Activated CD4-positive, alpha-beta memory T cell treated with anti-CD3 and anti-CD28 coated beads for 36 hours (primary cell): ENCODE measurements around the gene FCGR3A. TPM values are rescaled to one million over a fixed set of nuclear protein-coding genes. Genes with fewer than 3 reads are reported as not detected.
"Not testable (repeated sequence)": the region's sequence is repeated elsewhere in the genome, so short reads cannot be mapped to it uniquely, and the experiment has no call there.

Experiments
- CTCF ChIA-PET: fragments of 350-600 bp; sonication (Branson Sonifier 250); formaldehyde crosslinking; loops from one replicate; lab custom pipeline; 2021; ENCODE audit warnings: antibody characterized with exemption, inconsistent platforms; lab: Charles Lee
- POLR2A ChIA-PET: fragments of 350-600 bp; sonication (Branson Sonifier 250); formaldehyde crosslinking; loops from one replicate; lab custom pipeline; 2021; ENCODE audit warnings: antibody characterized with exemption; lab: Charles Lee
- DNase-seq: peaks from one replicate; pipeline ENCODE4 v3.0.0-alpha.2; 2020
- H3K27ac Mint-ChIP-seq: one replicate; pipeline ENCODE4 v1.8.0; 2021; ENCODE audit warnings: mixed read lengths
- H3K27me3 Mint-ChIP-seq: one replicate; pipeline ENCODE4 v1.8.0; 2021; ENCODE audit warnings: mixed read lengths
- H3K36me3 Mint-ChIP-seq: one replicate; pipeline ENCODE4 v1.8.0; 2021; ENCODE audit warnings: mixed read lengths
- H3K4me1 Mint-ChIP-seq: one replicate; pipeline ENCODE4 v1.8.0; 2021; ENCODE audit warnings: low read depth, mixed read lengths
- H3K4me3 Mint-ChIP-seq: one replicate; pipeline ENCODE4 v1.8.0; 2021; ENCODE audit warnings: mild to moderate bottlenecking, mixed read lengths
- H3K9me3 Mint-ChIP-seq: one replicate; pipeline ENCODE4 v1.8.0; 2021; ENCODE audit warnings: mixed read lengths
- intact Hi-C: fragments of 100-400 bp; cut with micrococcal nuclease; formaldehyde crosslinking; loops from one replicate; pipeline ENCODE4 v1.15.1; 2023
- total RNA-seq, 2 experiments: library from RNA; stranded (reverse); gene quantifications; one replicate each; pipeline ENCODE4 v1.2.3, GENCODE V29; 2021

FCGR3A gene
- total RNA-seq, 2 experiments from 2014 or later: not detected

- H3K4me1 Mint-ChIP-seq: peaks cover 18% of the 10 kb centered on the region
- not testable (repeated sequence) for H3K9me3 Mint-ChIP-seq, H3K27ac Mint-ChIP-seq, DNase-seq, H3K27me3 Mint-ChIP-seq, H3K36me3 Mint-ChIP-seq, H3K4me3 Mint-ChIP-seq
- intact Hi-C loops: loop anchor here (10.0 kb wide), 1 partner anchor 212 kb away; the partner anchor contains the start of gene DUSP12
- ChIA-PET POLR2A (interaction anchor here (0.6 to 1.3 kb wide), 2 partner anchors 36 to 217 kb away, joined by 3 to 5 read pairs; partner anchors contain the start of gene DUSP12), CTCF (interaction anchor here (0.6 to 1.2 kb wide), 3 partner anchors 46 to 208 kb away, joined by 3 read pairs; no protein-coding TSS in a partner anchor)
Measured at GRCh38 chr1:161532644-161533567, 16.7 kb downstream of the FCGR3A start.

- no peak for DNase-seq
- H3K27ac Mint-ChIP-seq: no peak overlapping the region
- no peak overlapping the region for H3K4me3 Mint-ChIP-seq
- peaks cover 4% of the 10 kb centered on the region for H3K36me3 Mint-ChIP-seq
- intact Hi-C loops: loop anchor here (1.0 to 10.0 kb wide), 2 partner anchors 8 to 213 kb away; partner anchors contain the start of gene DUSP12
- peaks cover 13% of the 10 kb centered on the region for H3K4me1 Mint-ChIP-seq
- ChIA-PET CTCF (interaction anchor here (0.6 to 1.8 kb wide), 5 partner anchors 45 to 946 kb away, joined by 3 to 6 read pairs (median 3); no protein-coding TSS in a partner anchor), POLR2A (interaction anchor here (0.6 to 1.3 kb wide), 2 partner anchors 35 to 218 kb away, joined by 3 to 5 read pairs; partner anchors contain the start of gene DUSP12)
- H3K9me3 Mint-ChIP-seq: no peaks in the 10 kb centered on the region
- H3K27me3 Mint-ChIP-seq: peaks cover 5% of the 10 kb centered on the region
Measured at GRCh38 chr1:161531986-161532643, 17.5 kb downstream of the FCGR3A start.

GRCh38 chr1:161530671-161531641 is 18.7 kb downstream of the FCGR3A start:
- H3K36me3 Mint-ChIP-seq, POLR2A ChIA-PET, H3K27me3 Mint-ChIP-seq, H3K9me3 Mint-ChIP-seq: not testable (repeated sequence)
- Mint-ChIP-seq H3K4me3 (peak overlapping the region; percentile 87), H3K27ac (peak overlapping the region; percentile 92), H3K4me1 (peaks cover 12% of the 10 kb centered on the region)
- CTCF ChIA-PET: interaction anchor here (1.1 to 1.8 kb wide), 2 partner anchors 208 to 210 kb away, joined by 3 to 6 read pairs; no protein-coding TSS in a partner anchor
- intact Hi-C loops: loop anchor here (1.0 to 10.0 kb wide), 2 partner anchors 9 to 214 kb away; partner anchors contain the start of gene DUSP12
- peak; percentile 94 for DNase-seq

- H3K27me3 Mint-ChIP-seq, H3K9me3 Mint-ChIP-seq, H3K36me3 Mint-ChIP-seq, POLR2A ChIA-PET: not testable (repeated sequence)
- intact Hi-C loops: loop anchor here (10.0 kb wide), 1 partner anchor 215 kb away; the partner anchor contains the start of gene DUSP12
- H3K4me1 Mint-ChIP-seq: peaks cover 12% of the 10 kb centered on the region
- peak overlapping the region; percentile 92 for H3K27ac Mint-ChIP-seq
- H3K4me3 Mint-ChIP-seq: peak overlapping the region; percentile 87
- peak; percentile 78 for DNase-seq
- CTCF ChIA-PET: interaction anchor here (1.1 to 1.8 kb wide), 2 partner anchors 208 to 210 kb away, joined by 3 to 6 read pairs; no protein-coding TSS in a partner anchor
Measured at GRCh38 chr1:161530158-161530557, 19.5 kb downstream of the FCGR3A start.

- H3K36me3 Mint-ChIP-seq, H3K9me3 Mint-ChIP-seq, POLR2A ChIA-PET, DNase-seq, CTCF ChIA-PET, H3K27me3 Mint-ChIP-seq: not testable (repeated sequence)
- peak overlapping the region; percentile 87 for H3K4me3 Mint-ChIP-seq
- intact Hi-C loops: loop anchor here (10.0 kb wide), 1 partner anchor 215 kb away; the partner anchor contains the start of gene DUSP12
- H3K27ac Mint-ChIP-seq: peak overlapping the region; percentile 92
- H3K4me1 Mint-ChIP-seq: peaks cover 15% of the 10 kb centered on the region
Measured at GRCh38 chr1:161529463-161530104, 20.0 kb downstream of the FCGR3A start.

GRCh38 chr1:161528550-161528949 is 21.1 kb downstream of the FCGR3A start:
- POLR2A ChIA-PET, DNase-seq, H3K27ac Mint-ChIP-seq, H3K27me3 Mint-ChIP-seq, CTCF ChIA-PET, intact Hi-C loops, H3K9me3 Mint-ChIP-seq, H3K4me3 Mint-ChIP-seq: not testable (repeated sequence)
- H3K36me3 Mint-ChIP-seq: peaks cover 11% of the 10 kb centered on the region
- H3K4me1 Mint-ChIP-seq: peaks cover 17% of the 10 kb centered on the region

- CTCF ChIA-PET, H3K27ac Mint-ChIP-seq, H3K9me3 Mint-ChIP-seq, POLR2A ChIA-PET, H3K27me3 Mint-ChIP-seq, H3K4me3 Mint-ChIP-seq, DNase-seq: not testable (repeated sequence)
- peaks cover 13% of the 10 kb centered on the region for H3K4me1 Mint-ChIP-seq
- intact Hi-C loops: loop anchor here (2.0 kb wide), 1 partner anchor 15 kb away; no protein-coding TSS in a partner anchor
- peaks cover 11% of the 10 kb centered on the region for H3K36me3 Mint-ChIP-seq
Measured at GRCh38 chr1:161525918-161526317, 23.7 kb downstream of the FCGR3A start.

GRCh38 chr1:161525321-161525720 is 24.3 kb downstream of the FCGR3A start:
- H3K27me3 Mint-ChIP-seq, H3K4me3 Mint-ChIP-seq, DNase-seq, H3K36me3 Mint-ChIP-seq, H3K27ac Mint-ChIP-seq, POLR2A ChIA-PET, H3K9me3 Mint-ChIP-seq: not testable (repeated sequence)
- peaks cover 11% of the 10 kb centered on the region for H3K4me1 Mint-ChIP-seq
- intact Hi-C loops: loop anchor here (2.0 kb wide), 1 partner anchor 15 kb away; no protein-coding TSS in a partner anchor
- CTCF ChIA-PET: interaction anchor here (0.6 kb wide), 1 partner anchor 237 kb away, joined by 3 read pairs; no protein-coding TSS in a partner anchor

GRCh38 chr1:161524742-161525291 is 24.8 kb downstream of the FCGR3A start:
- intact Hi-C loops: loop anchor here (2.0 kb wide), 1 partner anchor 16 kb away; no protein-coding TSS in a partner anchor
- H3K36me3 Mint-ChIP-seq, H3K27ac Mint-ChIP-seq, POLR2A ChIA-PET, H3K4me1 Mint-ChIP-seq, H3K27me3 Mint-ChIP-seq, H3K9me3 Mint-ChIP-seq: not testable (repeated sequence)
- CTCF ChIA-PET: interaction anchor here (0.6 kb wide), 1 partner anchor 237 kb away, joined by 3 read pairs; no protein-coding TSS in a partner anchor
- DNase-seq: peak; percentile 22
- peak overlapping the region; percentile 80 for H3K4me3 Mint-ChIP-seq
